ELR (cell line): Measurements from ENCODE around the gene OTULINL.
"Not testable (repeated sequence)": the region's sequence is repeated elsewhere in the genome, so short reads cannot be mapped to it uniquely, and the experiment has no call there.

Experiments used
- DNase-seq: peaks from one replicate; pipeline ENCODE4 v3.0.0-alpha.2; 2015; ENCODE audit warnings: low read depth

The OTULINL gene

DNA sequence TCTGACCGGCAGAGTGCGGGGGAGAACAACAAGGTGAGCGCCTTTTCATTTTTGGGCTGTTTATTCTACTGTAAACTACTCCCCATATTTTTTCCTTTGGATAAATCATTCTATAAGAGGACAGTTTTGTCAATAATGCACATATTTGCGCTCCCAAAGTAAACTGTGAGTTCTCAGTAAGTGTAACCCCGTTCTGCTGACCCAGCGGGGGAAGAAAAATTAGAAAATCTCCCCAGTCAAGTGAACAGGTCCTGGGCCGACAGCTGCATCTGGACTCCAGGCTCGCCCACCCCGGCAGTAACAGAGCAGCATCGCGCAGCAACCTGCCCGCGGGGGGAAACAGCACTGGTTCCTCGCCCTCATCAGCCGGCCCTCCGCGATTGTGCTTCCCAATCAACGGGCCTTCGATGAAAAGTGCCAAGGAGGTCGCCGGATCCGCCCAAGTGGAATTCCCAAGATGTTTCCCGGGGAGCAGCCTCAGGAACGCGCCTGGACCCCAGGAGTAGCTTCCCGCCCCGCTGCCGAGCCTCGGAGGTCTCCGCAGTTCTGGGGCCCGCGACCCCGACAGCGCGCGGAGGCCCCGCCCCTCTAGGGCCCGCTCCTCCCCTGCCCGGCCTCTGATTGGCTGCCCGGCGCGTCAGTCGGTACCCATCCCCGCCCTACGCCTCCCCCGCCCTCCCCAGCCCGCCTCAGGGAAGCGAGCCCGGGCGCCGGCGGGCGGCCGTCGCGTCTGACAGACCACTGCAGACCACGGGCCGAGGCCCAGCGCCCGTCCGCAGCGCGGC is at the start of gene OTULINL:
Gene OTULINL, plus strand, starts transcription at position 687 of the 785 bp plus-strand sequence. CDS start 103 bp downstream, outside the sequence.
- peak; percentile 82 for DNase-seq

DNA sequence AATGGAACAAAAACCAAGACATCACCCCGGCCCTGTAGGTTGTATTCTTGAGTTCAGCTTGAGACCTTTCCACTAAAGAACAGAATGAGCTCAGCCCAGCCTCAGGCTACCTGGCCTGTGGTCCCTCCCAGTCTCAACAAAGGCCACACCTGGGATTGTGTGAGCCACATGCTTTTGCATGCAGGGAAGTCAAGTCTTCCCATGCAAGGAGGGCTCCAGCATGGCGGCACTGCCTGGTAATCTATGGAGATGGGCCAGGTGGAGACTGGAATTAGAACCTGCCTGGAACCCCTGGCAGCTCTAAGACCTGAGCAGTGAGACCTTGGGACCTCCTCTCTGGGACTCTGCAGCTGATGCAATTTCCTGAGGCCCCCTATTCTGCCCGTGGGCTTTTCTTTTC is 49.4 kb upstream of the OTULINL start:
- DNase-seq, result no peak

DNA sequence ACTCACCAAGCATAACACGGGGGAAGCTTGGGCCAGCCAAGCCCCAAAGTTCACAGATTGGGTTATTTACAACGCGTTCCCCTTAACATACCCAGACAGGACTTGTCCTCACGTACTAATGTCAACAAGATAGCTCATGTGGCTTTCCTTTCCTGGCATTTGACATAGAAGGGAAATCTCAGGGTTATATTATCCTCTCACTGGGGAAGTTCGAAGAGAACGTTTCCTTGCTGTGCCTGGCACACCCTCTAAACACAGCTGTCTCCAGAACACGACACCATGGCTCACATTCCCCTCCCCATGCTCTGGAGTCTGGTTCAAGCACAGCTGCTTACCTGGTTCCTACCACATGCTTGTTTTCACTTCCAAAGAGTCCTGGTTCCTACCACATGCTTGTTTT is 46.8 kb upstream of the OTULINL start:
- no peak for DNase-seq

DNA sequence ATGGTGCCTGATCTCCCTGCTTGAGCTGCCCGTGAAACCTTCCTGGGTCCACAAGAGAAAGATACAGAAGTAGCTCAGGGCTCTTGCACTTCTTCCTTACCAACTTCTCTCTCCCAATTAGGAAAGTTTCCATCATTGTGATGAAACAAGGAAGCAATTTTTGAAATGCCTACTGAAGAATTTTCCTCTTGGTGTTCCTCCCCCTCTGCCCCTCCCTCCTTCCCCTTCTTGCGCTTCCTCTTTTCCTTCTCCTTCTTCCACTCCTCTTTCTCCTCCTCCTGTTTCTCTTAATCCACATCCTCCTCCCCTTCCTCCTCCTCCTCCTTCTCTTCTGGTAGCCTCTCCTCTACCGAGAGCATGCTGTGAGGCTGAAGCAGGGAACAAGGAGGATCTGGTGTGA is 36.3 kb upstream of the OTULINL start:
- DNase-seq, result no peak

DNA sequence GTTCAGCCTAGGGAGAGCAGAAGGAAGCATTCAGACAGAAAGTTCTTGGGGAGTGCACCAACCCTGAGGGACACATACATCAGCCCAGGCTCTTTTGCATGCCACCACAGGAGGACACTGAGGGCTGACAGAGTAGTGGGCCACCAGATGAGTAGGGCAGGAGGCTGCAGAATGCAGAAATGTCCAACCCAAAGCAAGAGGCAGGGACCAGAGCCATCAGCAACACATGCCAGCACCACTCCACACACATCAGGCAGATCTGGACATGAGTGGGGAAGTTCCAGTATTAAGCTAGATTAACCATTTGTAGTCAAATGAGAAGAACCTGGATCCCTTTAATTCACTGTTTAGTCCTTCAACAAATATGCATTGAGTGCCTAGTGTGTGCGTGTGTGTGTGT is 35.7 kb upstream of the OTULINL start:
- DNase-seq, result no peak

DNA sequence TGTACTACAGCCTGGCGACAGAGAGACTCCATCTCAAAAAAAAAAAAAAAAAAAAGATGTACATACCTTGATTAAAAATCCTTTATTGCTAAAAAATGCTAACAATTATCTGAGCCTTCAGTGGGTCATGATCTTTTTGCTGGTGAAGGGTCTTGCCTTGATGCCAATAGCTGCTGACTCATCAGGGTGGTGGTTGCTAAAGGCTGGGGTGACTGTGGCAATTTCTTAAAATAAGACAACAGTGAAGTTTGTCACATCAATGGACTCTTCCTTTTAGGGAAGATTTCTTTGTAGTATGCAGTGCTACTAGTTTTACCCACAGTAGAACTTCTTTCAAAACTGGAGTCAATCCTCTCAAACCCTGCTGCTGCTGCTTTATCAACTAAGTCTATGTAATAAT is 33.9 kb upstream of the OTULINL start:
- no peak for DNase-seq

DNA sequence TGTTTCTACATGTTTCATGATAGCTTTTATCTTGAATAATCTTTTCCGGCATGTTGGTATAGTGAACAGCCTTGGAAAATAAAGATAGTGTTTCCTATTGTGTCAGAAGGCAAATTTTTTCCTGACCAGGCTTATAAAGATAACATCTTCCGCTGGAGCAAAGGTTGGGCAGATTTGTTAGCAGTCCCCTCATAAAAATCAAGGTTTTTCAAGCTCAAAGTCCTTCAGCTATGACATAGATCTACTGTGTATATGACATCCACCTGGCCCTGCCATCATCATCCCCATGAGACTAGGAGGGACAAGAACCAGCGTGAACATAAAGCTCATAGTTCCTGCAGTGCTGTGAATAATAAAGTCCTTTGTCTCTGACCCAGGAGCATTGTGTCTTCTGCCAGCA is 30.4 kb upstream of the OTULINL start:
- no peak for DNase-seq

DNA sequence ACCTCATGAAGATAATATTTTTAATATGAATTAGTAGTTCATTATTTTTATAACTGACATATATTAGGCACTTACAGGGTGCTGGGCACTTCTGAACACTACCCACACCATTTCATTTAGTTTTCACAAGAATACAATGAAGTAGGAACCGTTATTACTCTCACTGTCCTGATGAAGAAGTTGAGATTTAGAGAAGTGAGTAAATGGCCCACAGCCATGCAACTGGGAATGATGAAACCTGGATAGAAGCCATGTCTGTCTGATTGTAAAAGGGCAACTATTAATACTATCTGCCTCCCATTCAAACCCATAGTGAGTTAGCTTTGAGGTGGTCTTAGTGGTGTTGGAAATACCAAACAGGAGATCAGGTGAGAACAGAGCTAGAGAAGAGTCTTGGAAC is 29.6 kb upstream of the OTULINL start:
- DNase-seq, result no peak

DNA sequence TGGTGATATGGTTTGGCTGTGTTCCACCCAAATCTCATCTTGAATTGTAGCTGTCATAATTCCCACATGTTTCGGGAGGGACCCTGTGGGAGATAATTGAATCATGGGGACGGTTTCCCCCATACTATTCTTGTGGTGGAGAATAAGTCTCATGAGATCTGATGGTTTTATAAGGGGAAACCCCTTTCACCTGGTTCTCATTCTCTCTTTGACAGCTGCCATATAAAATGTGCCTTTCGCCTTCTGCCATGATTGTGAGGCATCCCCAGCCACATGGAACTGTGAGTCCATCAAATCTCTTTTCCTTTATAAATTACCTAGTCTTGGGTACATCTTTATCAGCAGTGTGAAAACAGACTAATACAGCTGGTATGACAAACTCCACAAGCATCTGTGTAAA is 27.3 kb upstream of the OTULINL start:
- DNase-seq, result not testable (repeated sequence)

DNA sequence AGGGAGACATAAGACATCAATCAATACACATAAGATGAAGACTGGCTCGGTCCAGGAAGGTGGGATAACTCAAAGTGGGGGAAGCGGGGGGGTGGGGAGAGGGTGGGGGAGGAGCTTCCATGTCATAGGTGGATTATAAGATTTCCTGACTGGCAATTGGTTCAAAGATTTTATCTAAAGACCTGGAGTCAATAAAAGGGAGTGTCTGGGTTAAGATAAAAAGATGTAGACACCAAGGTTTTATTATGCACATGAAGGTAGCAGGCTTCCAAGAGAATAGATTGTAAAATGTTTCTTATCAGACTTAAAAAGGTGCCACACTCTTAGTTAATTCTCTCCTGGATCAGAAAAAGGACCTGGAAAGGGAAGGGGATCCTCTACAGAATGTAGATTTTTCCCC is 25.6 kb upstream of the OTULINL start:
- DNase-seq, result no peak

DNA sequence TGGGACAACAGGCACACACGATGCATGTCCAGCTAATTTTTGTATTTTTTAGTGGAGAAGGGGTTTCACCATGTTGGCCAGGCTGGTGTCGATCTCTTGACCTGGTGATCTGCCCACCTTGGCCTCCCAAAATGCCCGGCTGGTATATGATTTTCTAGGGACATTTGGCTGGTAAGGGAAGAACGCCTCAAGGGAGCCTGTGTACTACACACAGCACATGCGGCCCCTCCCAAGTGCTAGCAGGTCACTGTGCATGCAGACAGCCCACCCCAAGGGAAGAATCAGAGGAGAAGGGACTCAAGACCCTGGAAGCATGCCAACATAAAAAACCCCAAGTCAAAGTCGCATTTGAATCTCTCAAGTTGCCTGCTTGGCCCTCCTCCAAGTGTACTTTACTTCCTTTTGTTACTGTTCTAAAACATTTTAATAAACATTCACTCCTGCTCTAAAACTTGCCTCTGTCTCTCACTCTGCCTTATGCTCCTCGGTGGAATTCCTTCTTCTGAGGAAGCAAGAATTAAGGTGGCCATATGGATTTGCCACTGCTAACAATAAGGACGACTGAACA is 24.3 kb upstream of the OTULINL start:
- no peak for DNase-seq

DNA sequence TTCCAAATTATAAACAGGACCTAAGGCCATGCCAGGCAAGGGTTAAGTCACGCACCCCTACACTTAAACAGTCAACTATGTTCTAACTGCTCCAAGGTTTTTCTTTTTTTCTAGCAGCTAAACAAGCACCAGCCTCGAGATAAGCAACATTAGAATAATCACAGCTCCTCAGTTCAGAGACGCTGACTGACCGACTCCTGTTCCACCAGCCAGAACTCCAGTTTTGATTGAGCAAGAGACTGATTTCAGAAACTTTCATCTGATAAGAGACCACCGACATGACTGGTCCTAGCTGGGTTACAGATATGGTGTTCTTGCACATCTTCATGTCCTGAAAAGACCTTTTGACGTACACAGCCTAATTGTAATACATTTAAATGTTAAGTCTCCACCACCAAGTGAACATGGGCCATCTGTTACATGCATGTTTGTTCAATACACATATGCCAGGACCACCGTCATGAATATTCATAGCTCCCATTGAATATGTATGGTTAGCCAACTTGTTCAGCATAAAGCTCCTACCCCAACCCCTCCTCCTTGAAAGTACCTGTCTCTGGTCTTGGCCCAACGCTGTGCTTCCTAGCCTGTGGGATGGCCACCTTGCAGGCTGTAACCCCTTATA is 23.7 kb upstream of the OTULINL start:
- DNase-seq, result no peak

DNA sequence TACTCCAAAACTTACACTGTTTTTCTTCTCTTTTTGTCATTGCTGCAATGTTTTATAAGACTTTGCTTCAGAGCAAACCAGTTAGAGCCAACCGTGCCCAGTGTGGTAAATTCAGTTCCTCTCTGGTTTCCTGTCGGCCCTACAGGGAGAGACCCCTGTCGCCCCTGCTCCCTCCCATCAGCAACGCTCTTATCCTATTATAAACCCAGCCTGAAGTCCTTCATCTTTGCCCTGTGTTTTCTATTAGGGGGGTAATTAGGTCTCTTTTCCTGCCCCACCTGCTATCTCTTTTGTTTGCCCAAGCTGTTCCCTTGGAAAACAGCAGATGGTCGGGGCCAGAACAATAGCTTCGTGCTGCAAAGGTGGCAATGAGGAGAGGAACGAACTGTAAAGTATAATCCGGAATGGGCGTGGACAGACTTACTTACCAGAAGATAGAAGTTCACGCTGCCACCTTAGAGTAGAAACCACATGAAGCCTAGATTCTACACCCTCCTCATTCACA is 21.4 kb upstream of the OTULINL start:
- no peak for DNase-seq

DNA sequence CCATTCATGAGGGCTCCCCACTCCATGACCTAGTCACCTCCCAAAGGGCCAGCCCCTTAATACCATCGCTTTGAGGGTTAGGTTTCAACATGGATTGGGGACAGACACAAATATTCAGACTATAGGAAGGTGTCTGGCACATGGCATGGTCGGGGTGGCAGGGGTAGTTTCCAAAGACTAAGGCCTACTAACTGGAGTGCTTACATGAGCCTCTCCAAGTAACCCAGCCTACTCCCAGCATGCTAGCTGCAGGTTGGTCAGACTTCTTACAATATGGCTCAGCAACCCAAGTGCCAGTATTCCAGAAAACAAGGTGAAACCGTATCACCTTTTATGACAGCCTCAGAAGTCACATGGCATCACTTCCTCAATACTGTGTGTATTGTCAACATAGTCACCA is 19.9 kb upstream of the OTULINL start:
- no peak for DNase-seq

DNA sequence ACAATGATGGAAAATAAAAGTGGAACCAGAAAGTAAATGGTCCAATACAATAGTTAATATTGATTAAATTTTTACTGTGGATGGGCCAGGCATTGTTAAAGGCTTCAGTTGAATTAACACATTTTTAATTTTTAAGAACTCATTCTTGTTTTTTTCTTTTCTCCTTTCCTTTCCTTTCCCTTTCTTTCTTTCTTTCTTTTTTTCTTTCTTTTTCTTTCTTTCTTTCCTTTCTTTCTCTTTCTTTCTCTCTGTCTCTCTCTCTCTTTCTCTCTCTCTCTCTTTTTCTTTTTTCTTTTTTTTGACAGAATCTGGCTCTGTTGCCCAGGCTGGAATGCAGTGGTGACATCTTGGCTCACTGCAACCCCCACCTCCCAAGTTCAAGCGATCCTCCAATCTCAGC is 13.3 kb upstream of the OTULINL start:
- no peak for DNase-seq

DNA sequence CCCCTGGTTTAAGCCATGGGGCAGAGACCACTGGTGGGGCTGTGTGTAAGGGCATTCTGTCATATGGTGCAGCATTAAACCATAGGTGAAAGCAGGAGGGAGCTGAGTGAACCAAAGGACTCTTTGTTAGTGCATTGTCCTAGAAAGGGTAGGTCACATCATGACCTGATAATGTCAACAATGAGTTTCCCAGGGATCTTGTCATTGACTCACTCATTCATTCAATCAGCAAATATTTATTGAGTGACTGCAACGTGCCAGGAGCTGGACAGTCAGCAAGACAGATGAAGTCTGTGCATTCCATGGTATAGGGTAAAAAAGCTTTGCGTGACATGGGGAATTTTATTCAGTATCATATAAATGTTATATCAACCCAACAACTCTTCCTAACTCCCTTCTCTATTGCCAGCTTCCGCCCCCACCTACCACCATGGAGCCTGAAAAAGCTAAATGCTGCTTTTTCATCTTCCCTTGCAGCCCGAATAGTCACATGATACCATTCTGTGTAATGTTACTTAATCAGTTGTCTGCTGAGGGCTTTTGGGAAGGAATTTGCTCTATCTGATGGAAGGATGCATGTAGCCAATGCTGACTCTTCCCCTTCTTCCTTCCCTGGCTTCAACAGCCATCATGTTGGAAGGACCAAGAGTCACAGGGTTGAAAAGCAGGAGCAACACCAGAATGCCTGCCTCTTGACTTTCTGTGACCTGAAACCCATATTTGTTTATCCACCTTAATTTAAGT is 11.5 kb upstream of the OTULINL start:
- peak; percentile 19 for DNase-seq

DNA sequence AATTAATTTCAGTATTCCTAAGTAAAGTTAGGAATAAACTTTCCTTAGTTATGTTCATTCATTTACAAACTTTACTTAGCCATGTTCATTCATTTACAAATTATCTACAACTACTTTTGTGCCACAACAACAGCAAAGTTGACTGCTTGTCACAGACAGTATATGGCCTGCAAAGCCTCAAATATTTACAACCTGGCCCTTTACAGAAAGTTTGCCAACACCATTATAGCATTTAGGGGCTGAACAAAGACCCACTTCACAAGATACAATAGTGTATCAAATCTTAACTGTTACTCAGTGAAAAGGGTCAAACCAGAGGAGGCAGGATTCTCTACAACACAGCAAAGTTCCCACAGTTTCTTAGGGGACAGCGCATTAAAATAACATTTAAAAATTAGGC is 9.7 kb upstream of the OTULINL start:
- DNase-seq, result no peak

DNA sequence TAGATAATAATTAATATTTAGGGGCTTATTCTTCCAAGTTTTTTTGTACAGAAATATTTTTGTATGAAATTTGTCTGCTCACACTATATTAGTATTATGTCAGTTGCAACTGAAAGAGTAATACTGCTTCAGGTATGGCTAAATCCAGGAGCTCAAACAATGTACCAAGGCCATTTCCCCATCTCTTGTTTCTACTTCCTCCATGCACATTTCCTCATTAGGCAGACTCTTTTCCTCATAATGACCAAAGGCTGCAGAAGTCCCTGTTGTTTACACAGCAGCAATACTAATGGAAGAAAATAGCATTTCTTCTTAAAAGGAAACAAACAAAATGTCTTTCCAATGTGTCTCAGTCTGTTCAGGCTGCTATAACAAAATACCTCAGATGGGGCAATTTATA is 9.2 kb upstream of the OTULINL start:
- no peak for DNase-seq

DNA sequence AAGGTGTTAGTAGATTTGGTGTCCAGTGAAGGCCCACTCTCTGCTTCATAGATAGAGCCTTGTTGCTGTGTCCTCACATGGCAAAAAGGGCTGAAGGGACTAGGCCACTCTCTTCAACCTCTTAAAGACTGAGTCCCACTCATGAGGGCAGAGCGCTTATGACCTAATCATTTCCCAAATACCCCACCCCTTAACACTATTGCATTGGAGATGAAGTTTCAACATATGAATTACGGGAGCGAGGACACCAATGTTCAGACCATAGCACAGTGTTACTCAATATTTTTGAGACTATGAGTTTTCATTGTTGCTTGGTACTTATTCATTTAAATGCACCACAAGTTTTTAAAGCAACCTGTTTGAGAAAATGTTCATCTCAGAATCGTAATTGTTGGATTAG is 8.8 kb upstream of the OTULINL start:
- DNase-seq, result no peak

DNA sequence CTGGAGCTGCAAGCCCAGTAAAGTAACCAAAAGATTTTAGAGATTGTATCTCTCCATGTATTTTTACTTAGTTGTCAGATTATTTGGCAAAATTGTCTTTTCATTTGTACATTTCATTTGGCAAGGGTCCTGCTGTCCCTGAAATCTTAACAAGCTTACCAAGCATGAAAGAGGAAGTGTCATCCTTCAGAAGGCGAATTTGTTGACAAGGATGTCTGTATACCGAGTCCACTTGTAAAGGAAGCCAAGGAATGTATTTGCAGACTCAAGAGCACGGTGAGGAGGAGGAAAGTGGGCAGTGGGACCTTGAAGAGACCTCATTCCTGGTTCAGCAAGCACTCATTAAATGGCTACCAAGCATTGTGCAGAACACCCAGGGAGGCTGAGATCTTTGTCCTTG is 7.5 kb upstream of the OTULINL start:
- DNase-seq, result no peak

DNA sequence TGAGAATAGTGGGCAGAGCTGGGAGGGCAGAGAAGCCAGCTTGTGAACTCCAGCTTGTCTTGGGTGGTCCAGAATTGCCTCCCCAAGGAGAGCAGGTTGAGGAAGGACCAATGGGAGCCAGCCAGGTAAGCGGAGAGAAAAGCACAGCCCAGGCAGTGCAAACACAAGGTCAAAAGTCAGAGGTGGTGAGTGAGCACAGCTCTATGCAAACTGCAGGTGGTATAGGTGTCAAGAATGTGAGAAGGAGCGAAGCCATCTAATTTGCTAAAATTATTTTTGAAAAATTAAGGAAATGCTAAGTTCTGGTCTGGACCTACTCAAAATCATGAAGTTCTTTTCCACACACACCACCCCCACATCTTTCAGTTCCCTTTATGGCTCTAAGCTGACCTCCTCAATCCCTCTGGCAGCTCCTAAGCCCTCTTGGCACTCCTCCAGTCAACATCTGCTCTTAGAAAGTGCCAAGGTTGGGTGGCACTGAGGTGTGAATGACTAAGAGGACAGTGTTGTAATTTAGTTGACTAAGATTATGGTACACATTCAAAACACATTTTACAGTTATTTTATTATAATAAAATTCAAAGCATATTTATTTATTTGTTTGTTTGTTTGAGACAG is 6.6 kb upstream of the OTULINL start:
- DNase-seq, result no peak

DNA sequence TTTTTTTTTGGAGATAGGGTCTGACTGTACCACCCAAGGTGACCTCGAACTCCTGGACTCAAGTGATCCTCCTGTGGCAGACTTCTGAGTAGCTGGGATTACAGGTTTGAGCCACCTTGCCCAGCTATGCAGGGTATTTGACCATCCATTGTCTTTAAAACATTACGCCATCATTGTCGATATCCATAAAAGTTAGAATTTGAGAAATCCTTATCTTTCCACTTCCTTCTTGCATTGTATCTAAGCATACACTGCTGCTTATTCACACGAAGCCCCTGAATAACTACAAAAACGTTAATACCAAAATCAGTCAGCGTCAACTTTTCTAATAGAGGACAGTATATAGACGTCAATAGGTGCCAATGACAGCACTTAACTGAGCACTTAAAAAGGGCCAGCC is 5.4 kb upstream of the OTULINL start:
- no peak for DNase-seq
